GM21576 (cell line): ENCODE data around the gene RSRP1.
"Not testable (repeated sequence)": the region's sequence is repeated elsewhere in the genome, so short reads cannot be mapped to it uniquely, and the experiment has no call there.

Experiments
- ATAC-seq: cut with Tn5 transposase; IDR thresholded peaks from one replicate; pipeline ENCODE4 v1.9.1; 2021; ENCODE audit warnings: mild to moderate bottlenecking, moderate library complexity; ENCODE audit not compliant: unreplicated experiment

Gene RSRP1

DNA sequence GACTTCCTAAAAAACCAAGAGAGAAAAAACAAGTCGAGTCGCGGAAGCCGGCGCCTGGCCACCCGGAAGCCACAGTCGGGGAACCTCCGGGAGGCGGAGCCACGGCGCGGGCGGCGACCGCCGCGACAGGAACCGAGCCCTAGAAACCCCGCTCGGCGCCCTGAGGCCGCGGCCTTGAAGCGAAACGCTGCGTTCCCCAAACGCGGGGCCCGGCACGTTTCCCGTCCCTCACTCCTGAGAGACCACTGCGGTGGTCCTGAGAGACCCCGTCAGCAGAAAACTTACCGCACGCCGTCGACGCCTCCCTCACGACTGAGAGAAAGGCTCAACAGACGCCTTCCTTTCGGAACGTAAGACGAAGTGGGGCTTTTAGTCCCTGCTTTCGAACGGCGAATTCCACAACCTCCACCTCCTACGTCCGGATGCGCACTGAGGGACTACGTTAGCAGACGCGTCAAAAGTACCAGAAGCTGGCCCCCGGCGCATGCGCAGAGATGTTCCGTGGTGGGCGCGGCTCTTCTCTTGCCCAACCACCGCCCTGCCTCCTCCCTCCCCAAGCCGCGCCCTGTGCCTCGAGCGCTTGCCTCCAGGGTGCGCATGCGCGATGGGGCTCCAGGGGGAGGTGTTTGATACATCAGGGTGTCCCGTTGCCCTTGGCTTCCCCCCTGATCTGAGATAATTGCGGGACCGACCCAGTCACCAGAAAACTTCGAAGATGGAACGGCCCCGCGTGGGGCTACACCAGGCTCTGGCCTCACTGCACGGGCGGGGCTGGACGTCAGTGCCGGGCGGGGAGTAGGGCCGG is at the start of gene RSRP1:
TSS of gene RSRP1 (minus strand) at position 431 of the 805 bp plus-strand sequence. CDS start 491 bp downstream, outside the sequence.
- ATAC-seq: peak; percentile 60

DNA sequence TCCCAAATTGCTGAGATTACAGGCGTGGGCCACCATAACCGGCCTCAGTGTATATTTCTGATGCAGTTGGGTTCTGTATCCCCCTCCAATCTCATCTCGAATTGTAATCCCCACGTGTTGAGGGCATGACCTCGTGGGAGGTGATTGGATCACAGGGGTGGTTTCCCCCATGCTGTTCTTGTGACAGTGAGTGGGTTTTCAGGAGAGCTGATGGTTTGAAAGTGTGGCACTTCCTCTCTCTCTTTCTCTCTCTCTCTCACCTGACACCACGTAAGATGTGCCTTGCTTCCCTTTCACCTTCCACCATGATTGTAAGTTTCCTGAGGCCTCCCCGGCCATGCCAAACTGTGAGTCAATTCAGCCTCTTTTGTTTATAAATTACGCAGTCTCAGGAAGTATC is 49.2 kb upstream of the RSRP1 start:
- not testable (repeated sequence) for ATAC-seq

DNA sequence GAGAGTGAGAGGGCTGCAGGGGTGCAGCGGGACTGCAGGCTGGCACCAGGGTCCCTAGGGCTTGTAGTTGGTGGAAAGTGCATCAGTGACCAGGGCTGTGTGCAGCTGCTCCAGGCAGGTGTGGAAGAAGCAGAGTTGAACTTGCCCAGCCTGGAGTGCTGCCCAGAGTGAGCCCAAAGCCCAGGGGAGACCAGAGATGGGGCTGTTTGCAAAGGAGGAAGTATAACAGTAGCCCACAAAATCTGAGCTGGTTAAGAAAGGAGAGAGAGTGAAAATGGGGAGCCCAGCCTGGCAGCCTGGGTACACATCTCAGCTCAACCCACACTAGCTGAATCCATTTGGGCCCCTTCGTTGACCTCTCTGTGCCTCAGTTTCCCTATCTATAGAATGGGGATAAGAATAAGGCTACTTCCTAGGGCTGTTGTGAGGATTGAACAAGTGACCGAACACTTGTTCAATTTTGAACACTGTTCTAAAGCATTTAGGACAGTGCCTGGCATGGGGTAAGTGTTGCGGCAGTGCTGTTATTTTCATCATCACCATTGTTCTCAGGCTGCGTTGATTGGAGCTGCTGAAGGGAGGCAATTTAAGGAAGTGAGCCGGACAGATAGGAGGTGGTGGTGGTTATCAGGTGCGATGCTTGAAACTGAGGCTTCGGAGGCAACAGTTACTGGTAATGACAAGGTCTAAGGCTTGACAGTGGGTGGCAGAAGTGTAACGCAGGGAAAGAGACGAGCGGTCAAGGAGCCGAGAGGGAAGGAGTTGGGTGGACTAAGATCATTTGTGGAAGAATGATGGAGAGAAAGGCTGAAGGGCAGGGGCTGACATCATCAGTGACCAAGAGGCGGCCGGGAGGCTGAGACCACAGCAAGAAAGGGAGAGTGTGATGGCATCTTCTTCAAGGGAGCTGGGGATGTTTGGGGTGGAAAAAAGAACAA is 47.9 kb upstream of the RSRP1 start:
- not testable (repeated sequence) for ATAC-seq

- ATAC-seq: not testable (repeated sequence)
Measured at GRCh38 chr1:25293426-25293825, 46.2 kb upstream of the RSRP1 start.

GRCh38 chr1:25290043-25290442 is 42.8 kb upstream of the RSRP1 start:
- not testable (repeated sequence) for ATAC-seq

GRCh38 chr1:25288573-25289101 is 41.4 kb upstream of the RSRP1 start:
- not testable (repeated sequence) for ATAC-seq

- not testable (repeated sequence) for ATAC-seq
Measured at GRCh38 chr1:25287164-25287563, 39.9 kb upstream of the RSRP1 start.

- ATAC-seq: not testable (repeated sequence)
Measured at GRCh38 chr1:25285862-25286261, 38.6 kb upstream of the RSRP1 start.

DNA sequence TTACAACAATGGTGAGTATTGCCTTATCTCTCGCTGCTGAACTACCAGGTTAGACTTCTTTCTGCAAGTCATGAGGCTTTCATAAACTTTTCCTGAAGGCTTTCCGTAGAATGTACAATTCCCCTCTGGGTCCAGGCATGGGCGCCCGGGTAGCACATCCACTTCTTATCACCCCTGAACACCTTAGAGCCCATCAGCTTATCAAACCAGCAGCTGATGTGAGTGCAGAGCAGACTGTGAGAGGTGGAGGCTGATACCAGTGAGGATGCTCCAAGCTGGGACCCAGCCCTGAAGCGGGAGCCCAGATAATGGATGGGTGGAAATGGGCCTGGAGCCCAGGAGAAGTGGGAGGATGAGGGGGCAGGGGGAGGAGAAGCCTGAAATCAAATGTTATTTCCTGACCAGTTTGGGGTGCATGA is 32.4 kb upstream of the RSRP1 start:
- not testable (repeated sequence) for ATAC-seq

DNA sequence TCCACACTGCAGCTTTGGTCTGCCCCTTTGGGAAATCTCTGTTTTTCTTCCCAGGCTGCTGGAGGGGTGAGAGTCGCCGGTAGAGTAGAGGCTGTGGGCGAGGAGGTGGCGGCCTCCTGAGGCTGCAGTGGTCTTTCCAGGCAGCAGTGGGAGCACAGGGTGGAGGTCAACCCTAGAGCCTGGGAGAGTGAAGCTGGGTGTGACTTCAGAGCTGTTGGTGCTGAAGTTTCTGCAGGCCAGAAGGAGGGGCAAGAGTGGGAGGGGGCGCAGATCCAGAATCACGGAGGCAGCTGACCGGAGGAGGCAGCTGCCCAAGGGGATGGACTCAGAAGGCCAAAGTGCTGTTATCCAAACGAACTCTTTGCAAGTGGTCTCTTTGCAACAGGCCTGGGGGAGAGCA is 31.5 kb upstream of the RSRP1 start:
- not testable (repeated sequence) for ATAC-seq

DNA sequence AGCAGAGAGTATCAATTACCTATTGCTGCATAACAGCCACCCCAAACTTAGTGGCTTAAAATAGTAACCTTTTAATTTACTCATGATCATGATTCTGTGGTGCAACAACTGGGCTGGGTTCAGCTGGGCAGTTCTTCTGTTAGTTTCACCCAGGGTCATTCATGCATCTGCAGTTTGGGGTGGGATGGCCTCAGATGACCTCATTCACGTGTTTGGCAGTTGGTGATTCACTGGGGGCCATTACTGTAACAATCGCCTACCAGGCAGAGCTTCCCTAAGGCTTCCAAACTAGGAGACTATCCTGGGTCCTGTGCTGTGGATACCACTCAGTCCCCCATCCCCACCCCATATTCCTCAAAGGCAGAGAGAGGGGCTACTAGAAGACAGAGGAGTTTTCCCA is 31.1 kb upstream of the RSRP1 start:
- ATAC-seq: not testable (repeated sequence)

DNA sequence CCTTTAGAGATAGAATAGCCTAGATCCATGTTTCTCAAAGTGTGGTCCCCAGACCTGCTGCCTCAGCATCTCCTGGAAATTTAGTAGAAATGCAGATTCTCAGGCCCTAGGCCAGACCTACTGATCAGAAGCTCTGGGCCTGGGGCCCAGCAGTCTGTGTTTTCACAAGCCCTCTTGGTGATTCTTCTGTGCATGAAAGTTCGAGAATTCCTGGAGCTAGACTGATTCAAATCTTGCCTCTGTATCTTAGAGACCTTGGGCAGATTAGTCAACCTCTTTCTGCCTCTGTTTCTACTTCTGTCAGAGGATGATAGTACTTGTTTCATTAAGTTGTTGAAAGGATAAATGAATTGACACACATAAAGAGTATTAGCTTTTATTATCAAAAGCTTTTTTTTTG is 30.0 kb upstream of the RSRP1 start:
- ATAC-seq: not testable (repeated sequence)

GRCh38 chr1:25275648-25276047 is 28.4 kb upstream of the RSRP1 start:
- ATAC-seq: not testable (repeated sequence)

- not testable (repeated sequence) for ATAC-seq
Measured at GRCh38 chr1:25272238-25272637, 25.0 kb upstream of the RSRP1 start, which contains the start of gene RHD. Gene RHD (plus strand): TSS chr1:25272509. CDS start chr1:25272548, 39 bp downstream.

DNA sequence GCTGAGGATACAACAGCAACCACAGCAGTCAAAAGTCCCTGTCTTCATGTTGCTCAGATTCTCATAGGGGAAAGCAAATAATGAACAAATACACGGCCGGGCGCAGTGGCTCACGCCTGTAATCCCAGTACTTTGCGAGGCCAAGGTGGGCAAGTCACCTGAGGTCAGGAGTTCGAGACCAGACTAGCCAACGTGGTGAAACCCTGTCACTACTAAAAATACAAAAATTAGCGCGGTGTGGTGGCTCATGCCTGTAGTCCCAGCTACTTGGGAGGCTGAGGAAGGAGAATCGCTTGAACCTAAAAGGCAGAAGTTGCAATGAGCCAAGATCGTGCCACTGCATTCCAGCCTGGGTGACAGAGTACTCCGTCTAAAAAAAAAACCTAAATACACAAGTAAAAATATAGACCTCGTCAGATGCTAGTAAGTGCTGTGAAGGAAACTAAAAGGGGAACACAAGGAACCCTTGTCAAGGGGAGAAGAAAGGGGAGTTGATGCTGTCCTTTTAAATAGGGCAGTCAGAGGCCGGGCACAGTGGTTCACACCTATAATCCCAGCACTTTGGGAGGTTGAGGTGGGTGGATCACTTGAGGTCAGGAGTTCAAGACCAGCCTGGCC is 21.0 kb upstream of the RSRP1 start:
- not testable (repeated sequence) for ATAC-seq

DNA sequence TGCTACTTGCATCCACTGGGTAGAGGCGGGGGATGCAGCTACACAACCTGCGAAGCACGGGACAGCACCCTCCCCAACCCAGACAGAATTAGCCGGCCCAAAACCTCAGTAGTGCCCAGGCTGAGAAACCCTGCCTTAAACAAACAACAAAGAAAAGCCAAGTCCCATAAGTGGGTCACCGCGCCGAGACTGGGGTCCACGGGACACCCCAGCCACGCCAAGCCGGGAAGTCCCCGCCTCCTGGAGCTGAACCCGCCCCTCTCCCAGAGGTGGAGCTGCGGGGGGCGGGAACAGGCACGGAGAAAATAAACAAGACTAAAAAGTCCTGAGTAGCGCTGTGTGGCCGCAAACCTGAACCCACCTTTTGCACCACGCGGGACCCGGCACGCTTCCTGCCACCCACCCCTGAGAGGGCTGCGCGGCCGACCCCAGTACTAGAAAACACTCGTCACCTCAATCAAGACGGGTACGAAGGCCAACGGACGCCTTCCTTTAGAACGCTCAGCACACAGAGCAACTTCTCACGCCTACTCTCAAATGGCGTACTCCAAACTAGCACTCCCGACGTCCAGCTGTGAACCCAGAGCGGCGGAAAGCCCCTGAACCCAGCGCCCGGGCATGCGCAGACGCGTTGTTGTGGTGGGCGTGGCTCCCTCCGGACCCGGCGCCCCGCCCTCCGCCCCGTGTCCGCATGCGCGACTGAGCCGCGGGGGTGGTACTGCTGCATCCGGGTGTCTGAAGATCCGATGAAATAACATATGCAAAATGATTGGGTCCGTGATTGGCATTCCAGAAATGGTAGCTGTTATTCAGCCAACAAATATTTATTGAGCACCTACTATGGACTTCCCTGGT is 20.3 kb upstream of the RSRP1 start:
- peak; percentile 58 for ATAC-seq

DNA sequence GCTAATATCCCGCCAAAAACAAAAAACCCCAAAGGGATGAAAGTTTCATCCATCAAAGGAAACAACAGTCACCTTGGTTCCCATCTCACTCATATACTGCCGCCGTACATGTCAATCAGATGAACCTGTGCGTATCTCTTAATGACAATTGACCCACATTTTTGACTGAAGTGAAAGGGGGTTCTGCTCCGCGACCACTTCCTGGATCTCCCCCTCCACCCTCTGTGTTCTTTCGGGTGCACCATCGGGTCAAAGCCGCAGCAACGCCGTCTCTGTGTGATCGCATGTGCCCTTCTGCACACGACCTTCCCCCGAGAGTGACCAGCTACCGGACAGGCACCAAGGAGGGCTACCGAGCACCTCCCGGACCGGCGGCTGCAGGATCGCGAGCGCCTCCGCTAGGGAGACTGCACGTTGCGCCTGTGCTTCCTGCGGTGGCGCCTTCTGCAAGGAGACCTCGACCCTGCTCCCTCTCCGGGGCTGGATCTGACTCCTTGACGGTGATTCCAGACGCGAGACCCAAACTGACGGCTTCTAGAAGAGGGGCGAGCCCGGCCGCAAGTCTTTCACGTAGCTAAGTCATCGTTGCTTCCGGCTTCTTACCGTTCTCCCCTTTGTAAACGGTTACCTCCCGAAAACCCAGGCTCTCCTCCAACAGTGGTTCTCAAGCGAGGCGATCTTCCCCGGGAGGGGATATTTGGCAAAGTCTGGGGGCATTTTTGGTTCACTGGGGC is 19.5 kb upstream of the RSRP1 start:
- peak; percentile 38 for ATAC-seq

GRCh38 chr1:25260336-25260735 is 13.1 kb upstream of the RSRP1 start:
- not testable (repeated sequence) for ATAC-seq

DNA sequence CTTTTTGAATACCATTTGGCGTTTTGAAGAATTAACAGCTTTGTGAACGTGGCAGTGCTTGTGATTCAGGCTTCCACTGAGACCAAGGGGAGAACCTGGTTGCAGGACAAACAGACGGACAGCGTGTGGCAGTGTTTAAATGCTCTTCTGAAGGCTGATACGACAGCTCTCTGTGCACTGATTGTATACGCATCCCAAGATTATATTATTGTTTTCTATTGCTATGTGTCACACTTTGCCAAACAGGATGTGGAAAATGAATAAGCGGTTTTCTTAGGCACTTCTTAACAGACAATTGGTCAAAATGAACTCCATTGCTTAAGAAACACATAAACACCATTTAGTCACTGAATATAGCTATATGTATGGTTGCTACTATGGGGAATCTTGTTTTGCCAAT is 12.6 kb upstream of the RSRP1 start:
- ATAC-seq: not testable (repeated sequence)
